ENCODE measurements around the gene EMC8.

Gene EMC8

GRCh38 chr16:85752511-85753420 lies 46.6 kb downstream of the EMC8 start:
- no peak for DNase-seq

DNA sequence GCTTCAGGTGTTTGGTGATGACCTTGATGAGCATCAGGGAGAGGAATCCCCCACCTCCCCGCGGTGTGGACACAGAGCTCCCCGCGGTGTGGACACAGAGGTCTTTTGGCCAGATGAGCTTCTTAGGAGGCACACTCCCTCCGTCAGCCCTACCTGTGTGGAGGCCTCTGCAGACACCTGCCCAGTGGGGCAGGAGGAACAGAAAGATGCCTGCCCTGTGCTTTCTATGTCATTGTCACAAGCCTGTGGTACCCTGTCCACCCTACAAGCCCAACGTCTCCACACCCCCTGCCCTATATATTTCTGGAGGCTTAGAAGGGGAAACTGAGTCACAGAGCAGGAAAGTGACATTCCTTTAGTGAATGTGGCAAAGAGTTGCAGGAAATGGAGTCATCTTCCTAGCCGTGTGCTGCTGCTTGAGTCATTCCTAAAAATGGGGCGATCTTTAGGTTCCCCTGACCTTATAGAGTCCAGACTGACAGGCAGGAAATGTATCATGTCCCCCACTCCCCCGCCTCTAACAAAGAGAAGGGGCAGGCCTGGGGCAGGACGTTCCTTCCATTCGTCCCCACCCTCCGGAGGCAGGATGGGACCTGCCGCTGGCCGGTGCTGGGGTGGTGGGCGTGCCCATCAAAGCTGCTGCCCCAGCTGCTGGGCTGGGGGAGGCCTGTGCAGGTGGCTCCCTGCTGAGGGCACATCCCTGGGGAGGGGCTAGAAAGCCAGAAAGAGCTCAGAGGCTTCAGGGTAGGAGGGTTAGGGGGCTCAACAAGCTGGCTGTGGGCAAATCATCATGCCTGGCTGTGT lies 47.4 kb downstream of the EMC8 start:
- peak; percentile 11 to 46 (median 25) for DNase-seq

GRCh38 chr16:85750827-85751697 lies 48.3 kb downstream of the EMC8 start, which contains the start of gene C16orf74:
C16orf74 (minus strand) TSS chr16:85751096; CDS start chr16:85735217, 15,879 bp downstream.
- peak; percentile 53 to 87 (median 73) for DNase-seq

GRCh38 chr16:85750146-85750826 lies 49.1 kb downstream of the EMC8 start:
- peak in 2 of 3 donors; percentile 16 to 51 for DNase-seq

DNA sequence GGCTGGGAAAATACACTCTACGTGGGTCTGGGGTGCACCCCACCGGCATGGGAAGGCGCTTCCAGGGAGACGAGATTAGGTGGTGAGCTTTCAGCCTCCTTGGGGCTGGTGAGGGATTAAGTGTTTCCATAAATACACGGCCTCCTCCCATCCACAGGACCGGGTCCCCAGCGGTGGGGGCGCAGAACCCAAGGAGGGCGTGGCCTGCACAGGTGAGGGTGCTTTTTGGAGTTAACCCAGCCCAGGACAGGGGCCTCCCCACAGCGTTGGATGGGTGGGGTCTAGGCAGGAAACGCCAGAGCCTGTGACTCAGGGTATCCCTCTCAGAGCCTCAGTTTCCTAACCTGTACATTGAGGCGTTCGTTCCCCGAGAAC lies 49.6 kb downstream of the EMC8 start:
- DNase-seq: no peak

- DNase-seq: no peak
These were observed 52.7 kb downstream of the EMC8 start for GRCh38 chr16:85746460-85747215.

DNA sequence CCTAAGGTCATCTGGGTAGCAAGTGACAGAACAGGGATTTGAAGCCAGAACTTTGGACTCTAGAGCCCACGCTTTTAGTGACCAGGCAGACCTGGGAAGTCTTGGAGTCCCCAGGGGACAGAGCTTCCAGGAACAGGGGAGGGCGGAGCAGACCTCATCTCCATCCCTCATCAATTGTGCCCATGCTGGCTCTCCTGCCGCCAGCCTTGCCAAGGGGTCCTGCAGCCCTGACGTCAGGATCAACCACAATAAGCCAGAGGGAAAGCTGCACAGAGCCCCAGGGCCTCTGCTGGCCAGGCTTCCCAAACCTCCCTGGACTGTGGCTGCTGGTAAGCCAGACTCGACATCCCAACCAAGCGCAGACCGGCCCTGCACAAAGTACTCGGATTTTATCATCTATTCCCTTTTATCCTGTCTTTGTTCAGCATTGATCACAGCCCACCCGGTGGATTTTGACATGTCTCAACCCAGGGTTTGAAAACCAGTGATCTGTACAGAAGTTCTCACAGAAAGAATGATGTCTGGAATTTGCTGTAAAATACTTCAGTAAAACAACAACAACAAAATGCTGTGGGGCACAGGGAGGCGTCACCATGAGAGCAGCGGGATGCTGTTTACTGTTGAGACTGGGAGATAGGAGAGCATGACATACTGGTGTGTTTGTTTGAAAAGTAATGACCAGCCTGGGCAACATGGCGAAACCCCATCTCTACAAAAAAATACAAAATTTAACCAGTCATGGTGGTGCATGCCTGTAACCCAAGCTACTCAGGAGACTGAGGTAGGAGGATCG lies 60.2 kb downstream of the EMC8 start:
- DNase-seq: no peak

DNA sequence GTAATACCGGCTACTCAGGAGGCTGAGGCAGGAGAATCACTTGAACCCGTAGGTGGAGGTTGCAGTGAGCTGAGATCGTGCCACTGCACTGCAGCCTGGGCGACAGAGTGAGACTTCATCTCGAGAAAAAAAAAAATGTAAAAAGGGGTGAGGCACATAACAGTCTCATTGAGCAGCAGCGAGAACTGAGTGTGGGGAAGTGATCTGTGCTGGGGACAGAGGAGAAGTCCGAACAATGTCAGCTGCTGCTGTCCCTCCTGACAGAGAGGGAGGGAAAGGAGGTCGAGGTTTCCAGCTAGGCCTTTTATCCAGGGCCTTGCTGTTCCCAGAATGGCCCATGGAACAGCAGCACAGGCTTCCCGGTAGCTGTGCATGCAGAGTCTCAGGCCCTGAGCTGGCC lies 62.4 kb downstream of the EMC8 start:
- DNase-seq: peak in 2 of 3 donors; percentile 29

DNA sequence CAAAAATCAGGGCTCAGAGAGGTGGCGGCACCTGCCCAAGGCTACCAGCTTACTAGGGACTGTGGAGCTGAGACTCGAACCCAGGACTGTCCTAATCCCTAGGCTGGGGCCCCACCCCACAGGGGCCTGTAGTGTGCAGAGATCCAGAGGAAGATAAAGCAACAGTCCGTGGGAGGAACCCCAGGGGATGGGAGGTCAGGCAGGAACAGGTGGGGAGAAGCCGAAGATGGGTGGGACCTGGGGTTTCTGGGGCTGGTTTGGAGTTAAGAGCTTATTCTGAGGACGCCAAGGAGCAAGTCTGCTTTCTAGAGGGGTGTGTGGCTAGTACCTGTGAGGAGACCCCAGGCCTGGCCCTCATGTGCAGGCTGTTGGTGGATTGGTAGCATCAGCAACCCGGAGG lies 63.4 kb downstream of the EMC8 start:
- no peak for DNase-seq

DNA sequence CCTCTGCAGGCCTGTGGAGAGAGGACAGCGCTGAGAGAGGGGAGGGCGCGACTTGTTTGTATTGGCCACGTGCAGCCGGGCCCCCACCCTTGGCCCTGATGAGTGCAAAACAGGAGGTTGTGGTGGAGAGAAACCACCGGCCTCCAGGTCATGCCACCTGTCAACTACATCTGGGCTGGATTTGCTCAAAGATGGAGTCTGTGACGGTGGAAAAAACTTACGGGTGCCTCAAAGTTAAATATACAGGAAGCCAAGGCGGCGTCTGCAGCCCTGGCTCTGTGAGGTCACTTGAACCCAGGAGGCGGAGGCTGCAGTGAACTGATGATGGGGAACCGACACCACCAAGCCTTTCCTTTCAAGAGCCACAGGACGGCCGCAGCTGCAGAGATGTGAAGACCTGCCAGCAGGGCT lies 64.1 kb downstream of the EMC8 start:
- peak in 2 of 3 donors; percentile 23 to 33 for DNase-seq

GRCh38 chr16:85734311-85735017 lies 64.9 kb downstream of the EMC8 start:
- DNase-seq: no peak

DNA sequence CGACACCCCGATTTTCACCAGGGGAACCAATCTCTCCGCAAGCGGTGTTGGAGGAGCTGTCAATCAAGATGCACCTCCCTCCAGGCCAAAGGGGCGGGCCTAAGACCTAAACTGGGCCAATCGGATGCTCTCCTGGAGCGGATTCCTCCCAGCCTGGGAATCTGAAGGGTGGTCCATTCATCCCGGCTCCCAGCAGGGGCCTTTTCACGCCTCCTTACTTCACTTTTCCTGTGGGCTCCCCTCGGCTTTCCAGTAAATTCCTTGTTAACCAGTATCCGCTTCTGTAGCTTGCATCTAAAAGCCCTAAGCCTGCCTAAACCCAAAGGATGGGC lies 65.5 kb downstream of the EMC8 start:
- peak; percentile 55 to 76 (median 57) for DNase-seq

GRCh38 chr16:85733155-85733838 lies 66.0 kb downstream of the EMC8 start:
- DNase-seq: peak; percentile 63 to 73 (median 68)

DNA sequence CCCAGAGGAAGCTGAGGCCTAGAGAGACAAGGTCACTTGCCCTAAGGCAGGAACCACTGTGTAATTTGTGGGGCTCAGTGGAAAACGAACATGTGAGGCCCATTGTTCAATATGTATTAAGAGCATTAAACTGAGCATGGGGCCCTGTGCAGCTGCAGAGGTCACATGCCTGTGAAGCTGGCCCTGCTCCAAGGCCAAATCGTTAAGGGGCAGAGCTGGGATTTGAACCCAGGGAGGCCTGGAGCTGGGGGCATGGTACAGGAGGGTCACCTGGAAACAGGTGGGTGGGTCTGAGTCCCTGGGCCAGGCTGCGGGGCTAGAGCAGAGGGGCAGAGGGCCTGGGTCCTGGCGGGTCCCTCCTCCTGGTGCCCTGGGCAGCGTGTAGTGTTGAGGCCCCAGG lies 68.2 kb downstream of the EMC8 start:
- no peak for DNase-seq

DNA sequence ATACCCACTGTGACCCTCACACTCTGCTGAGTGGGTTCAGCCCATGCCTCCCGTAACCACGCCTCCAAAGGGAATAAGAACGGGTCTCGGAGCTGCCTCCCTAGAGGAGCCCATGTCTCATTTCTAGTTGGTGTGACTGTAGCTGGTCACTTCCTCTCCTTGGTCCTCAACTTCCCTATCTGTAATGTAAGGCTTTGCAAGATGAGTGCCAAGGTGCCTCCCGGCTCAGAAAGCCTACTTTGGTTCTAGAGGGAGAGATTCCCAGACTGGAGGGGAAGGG lies 69.2 kb downstream of the EMC8 start:
- DNase-seq: peak; percentile 70 to 80 (median 77)

- DNase-seq: no peak
These were observed 69.7 kb downstream of the EMC8 start for GRCh38 chr16:85729452-85730185.

- DNase-seq: no peak
These were observed 70.5 kb downstream of the EMC8 start for GRCh38 chr16:85728879-85729278.
